ENCODE data around the gene SLAMF6.
"Not testable (repeated sequence)": the region's sequence is repeated elsewhere in the genome, so short reads cannot be mapped to it uniquely, and the experiment has no call there.

The SLAMF6 gene

GRCh38 chr1:160504651-160505050 is 18.4 kb downstream of the SLAMF6 start:
- no peak for DNase-seq (ENCODE audit: low read depth in 3 of 3)

- DNase-seq (ENCODE audit: low read depth in 3 of 3), result no peak
Observed at GRCh38 chr1:160503087-160503486, 20.0 kb downstream of the SLAMF6 start.

DNA sequence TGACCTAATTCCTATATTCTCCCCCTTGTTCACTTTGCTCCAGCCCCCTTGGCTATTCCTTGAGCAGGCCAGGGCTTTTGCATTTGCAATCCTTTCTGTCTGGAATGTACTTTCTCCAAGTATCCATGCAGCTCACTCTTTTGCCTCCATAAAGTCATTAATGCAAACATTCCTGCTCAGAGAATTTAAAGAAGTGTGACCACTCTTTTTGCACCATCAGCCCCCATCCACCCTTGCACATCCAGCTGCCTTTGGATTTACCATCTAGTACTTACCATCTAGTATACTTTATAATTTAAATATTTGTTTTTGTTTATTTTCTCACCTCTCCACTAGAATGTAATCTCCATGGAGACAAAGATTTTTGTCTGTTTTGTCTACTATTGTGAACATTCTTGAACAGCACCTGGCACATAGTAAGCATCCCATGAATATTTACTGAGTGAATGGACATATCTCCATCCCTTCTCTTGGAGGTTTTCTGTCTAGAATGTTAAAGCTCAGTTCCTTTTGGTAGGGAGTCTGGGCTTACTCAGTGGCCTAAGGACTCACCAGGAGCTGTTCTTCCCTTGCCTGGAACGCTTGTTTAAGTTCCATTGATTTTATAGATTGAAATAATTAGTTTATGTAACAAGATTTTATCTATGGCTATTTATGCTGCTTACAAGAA is 22.6 kb downstream of the SLAMF6 start:
- DNase-seq (ENCODE audit: low read depth in 3 of 3), result no peak

GRCh38 chr1:160499631-160500030 is 23.4 kb downstream of the SLAMF6 start:
- DNase-seq (ENCODE audit: low read depth in 3 of 3), result no peak

- not testable (repeated sequence) for DNase-seq (ENCODE audit: low read depth in 3 of 3)
Observed at GRCh38 chr1:160498301-160499065, 24.6 kb downstream of the SLAMF6 start.

DNA sequence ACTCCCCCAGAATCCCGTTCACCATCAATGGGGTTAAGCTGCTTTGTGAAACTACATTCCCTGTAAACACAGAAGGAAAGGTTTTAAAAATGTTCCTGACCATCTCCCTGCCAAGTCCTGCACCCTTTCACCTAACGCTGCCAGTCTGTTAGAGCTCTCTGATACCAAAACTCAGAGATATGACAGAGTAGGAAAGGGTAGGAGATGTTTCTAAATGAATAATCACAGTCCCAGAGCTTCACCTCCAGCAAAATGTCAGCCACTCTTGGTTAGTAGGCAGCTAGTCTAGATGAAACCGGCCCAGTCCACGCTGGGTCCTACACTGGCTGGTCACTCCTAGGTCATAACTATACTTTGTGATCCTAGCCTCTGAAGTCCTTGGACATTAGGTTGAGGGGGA is 26.7 kb downstream of the SLAMF6 start:
- no peak for DNase-seq (ENCODE audit: low read depth in 3 of 3)

GRCh38 chr1:160494620-160495019 is 28.4 kb downstream of the SLAMF6 start:
- no peak for DNase-seq (ENCODE audit: low read depth in 3 of 3)

DNA sequence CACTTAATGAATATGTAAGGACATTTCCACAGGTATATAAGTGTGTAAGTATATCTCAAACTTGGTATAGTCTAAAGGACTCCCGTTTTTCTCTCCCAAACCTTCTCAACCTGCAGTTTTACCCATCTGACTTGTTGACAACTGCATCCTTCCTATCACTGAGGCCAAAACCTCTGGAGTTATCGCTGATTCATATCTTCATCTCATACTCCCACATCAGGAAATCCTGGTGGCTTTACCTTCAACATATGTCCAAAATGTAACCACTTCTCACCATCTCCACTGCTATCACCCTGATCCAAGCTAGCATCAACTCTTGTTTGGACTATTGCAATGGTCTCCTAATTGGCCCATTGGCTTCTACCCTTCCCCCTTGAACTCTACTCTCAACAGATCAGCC is 30.4 kb downstream of the SLAMF6 start:
- DNase-seq (ENCODE audit: low read depth in 3 of 3), result no peak

- DNase-seq (ENCODE audit: low read depth in 3 of 3), result no peak
Observed at GRCh38 chr1:160491981-160492380, 31.1 kb downstream of the SLAMF6 start.

DNA sequence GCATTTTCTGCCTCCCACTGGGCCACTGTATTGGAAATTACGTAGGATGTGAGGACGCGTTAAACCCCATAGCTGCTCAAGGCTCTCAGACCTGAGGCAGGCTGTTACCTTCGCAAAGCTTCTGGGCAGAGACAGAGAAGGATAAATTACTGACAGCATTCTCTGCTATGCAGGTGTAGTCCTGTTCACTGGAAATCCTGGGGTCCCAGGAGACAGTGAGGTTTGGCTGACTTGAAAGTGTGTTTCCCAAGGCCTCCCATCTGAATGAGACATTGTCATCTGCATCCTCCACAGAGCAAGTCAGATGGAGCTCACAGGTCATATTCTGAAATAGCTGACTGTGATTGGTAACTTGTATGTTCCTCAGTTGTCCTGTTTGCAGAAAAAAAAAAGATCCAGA is 32.0 kb downstream of the SLAMF6 start:
- no peak for DNase-seq (ENCODE audit: low read depth in 3 of 3)

DNA sequence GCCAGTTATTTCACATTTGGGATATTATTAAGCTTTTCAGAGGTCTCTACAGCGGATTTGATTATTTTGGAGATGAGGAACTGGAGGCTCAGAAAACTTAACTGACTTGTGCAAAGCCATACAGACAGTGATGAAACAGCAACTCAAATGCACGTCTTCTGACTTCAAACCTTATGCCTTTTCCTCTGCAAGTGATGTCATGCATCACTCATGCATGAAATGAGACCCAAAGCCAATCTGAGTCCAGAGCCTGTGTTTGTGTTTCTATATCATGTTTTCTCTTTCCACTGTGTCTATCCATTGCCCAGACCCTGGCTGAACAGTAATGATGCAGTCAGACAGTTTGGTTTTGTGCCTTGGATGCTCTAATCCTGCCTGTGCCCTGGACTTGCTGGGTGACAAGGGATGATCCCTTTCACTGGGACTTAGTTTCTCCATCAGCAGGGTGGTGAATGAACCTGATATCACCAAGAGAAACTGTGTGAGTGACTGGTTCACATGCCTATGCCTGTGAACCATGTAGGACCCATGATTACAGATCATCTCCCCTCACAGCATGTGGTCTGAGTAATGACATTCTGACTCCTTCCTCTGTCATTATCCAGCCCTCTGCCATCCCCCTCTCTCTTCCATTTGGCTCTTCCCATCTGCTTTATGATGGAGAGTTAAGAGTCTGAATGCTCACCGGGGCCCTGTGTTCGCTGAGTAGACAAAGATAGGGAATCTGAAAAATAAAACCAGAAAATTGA is 33.4 kb downstream of the SLAMF6 start:
- no peak for DNase-seq (ENCODE audit: low read depth in 3 of 3)

DNA sequence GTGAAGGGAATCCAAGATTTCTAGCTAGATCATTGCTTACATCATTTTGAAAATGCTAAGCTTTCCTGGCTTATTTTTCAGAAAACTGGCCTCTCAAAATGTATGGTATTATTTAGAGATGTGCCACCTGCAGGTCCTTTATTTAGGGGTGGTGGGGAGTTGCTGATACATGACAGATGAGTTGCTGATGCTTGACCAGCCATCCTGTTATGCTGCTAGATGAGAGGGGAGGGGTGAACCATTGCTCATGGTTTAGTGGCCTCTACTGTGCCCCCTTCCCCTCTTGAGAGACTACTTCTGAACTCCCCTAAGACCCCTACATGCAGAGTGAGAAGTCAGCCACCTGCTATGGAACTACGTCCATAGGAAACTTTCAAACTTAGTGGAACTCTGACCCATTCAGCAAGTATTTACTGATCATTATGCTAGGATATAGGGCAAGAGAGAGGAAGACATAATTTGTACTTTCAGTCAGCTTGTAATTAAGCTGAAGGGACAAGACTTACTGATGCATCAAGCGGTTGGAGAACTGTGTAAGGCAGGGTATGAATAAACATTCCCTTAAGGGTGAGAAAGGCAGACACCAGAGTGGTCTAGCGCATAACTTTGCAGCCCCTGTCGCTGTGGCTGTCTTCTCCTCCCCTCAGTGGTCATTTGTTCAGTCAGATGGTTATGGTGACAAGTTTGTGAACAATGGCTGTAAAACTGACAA is 34.6 kb downstream of the SLAMF6 start:
- DNase-seq (ENCODE audit: low read depth in 3 of 3), result no peak

DNA sequence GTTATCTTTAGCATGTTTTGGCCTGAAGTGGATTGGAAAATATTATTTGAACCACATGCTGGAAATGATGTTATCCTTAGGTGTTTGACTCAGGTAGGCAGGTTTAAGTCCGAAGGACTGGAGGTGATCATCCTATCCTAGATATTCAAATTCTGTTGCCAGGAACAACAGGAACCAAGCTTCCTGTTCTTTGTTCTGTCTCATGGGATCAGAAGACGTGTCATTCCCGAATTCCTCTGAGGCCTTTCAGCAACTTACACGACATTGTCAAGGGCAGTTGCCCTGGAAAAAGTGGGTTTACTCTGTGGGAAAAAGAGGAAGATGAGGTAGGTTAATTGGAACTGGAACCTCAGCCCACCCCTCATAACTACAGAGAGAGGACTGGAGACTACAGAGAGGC is 36.6 kb downstream of the SLAMF6 start:
- DNase-seq (ENCODE audit: low read depth in 3 of 3), result no peak

DNA sequence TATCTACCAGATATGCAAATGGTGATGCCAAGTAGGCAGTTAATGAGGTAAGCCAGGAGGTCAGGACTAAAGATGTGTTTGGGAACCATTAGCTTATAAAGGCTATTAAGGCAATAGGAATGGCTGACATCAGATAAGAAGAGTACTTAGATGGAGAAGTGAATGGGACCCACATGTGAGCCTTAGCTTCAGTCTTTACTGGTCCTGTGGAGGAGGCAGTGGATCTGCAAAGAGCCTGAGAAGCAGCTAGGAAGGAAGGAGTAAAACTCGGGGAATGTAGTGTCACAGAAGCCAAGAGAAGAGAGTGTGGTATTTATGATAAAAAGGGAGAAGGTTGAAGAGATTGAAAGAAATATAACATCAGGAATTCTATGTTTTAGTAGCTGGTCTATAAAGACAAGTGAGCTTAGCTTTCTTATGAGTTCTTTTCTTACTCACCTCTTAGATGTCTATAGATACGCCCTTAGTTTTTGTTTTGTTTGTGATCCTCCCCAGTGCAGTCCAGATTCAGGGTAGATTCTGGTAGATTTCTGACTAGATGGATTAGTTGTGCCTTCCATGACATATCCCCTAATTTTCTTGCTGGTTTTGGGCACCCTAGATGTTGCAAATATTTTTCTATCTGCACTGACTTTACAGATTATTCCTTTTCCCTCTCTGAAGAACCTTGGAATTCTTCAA is 39.4 kb downstream of the SLAMF6 start:
- DNase-seq (ENCODE audit: low read depth in 3 of 3), result no peak

- no peak for DNase-seq (ENCODE audit: low read depth in 3 of 3)
Observed at GRCh38 chr1:160481979-160482596, 41.0 kb downstream of the SLAMF6 start.

- not testable (repeated sequence) for DNase-seq (ENCODE audit: low read depth in 3 of 3)
Observed at GRCh38 chr1:160480781-160481180, 42.3 kb downstream of the SLAMF6 start.

- DNase-seq (ENCODE audit: low read depth in 3 of 3), result not testable (repeated sequence)
Observed at GRCh38 chr1:160479091-160479490, 44.0 kb downstream of the SLAMF6 start.

- no peak for DNase-seq (ENCODE audit: low read depth in 3 of 3)
Observed at GRCh38 chr1:160474392-160475242, 48.4 kb downstream of the SLAMF6 start.

DNA sequence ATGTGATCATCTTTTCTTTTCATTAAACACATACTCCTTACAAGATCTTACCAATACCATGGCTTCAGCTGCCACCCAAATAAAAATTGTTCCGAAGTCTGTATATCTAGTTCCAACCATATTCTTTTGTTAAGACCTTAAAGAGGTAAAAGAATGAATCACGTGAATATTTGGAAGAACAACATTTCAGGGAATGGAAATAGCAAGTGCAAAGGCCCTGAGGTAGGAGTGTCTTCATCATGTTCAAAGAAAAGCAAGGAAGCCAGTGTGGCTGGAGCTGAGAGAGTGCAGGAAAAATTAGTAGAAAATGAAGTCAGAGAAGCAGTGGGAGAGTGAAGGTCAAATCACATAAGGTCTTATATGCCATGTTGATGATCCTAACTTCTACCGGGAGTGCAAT is 50.9 kb downstream of the SLAMF6 start:
- no peak for DNase-seq (ENCODE audit: low read depth in 3 of 3)

GRCh38 chr1:160471253-160471652 is 51.8 kb downstream of the SLAMF6 start:
- no peak for DNase-seq (ENCODE audit: low read depth in 3 of 3)

All from stimulated activated CD4-positive, alpha-beta T cell treated with anti-CD3 and anti-CD28 coated beads, TNF-alpha, amount 100 ng/mL, for 24 hours (primary cell).